UCSD-AML1 (cell line): ENCODE data around the gene COL13A1.

Experiments used
- DNase-seq: peaks from one replicate; lab custom pipeline; 2025; ENCODE audit not compliant: unreplicated experiment; lab: John Stamatoyannopoulos, UW

The COL13A1 gene

GRCh38 chr10:70000262-70000661 lies 198.6 kb downstream of the COL13A1 start:
- DNase-seq: no peak

DNA sequence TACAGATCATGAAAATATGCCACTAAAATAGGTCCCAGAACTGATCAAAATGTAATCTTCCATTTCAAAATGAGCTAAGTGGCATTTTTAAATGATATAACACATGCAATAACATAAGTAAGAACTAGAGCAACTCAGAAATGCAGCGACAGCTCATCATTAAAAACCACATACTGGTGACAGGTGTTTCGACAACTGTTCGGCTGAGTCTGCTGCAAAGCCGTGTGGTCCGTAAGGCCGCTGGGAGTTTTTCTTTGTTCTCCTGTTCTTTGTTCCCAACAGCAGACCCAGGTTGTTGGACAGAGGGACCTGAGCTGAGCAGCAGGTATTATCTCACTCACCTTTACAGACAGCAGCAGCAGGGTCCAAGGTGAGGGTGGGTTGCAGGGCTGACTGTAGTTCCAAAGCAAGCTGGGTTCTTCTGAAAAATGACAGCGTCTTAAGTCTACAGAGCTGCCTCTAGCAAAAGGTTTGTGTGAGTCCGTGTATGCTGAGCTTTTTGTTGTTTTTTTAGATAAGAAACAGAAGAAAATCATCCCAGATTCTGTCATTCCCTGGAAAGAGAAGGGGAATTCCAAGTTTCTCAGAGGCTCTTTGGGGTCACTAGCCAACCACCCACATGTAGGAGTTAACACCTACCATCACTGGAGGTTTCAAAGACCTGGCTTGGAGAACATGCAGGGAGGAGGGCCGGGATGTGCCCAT lies 205.6 kb downstream of the COL13A1 start:
- no peak for DNase-seq
